Endothelial cell of umbilical vein (primary cell): ENCODE results near the gene SGCB. TPM values are rescaled to one million over a fixed set of nuclear protein-coding genes. Genes with fewer than 3 reads are reported as not detected.

Experiments used
- BruUV-seq: library from RNA; stranded (reverse); fragments of 400-500 nt; replicated peaks from 2 replicates; lab custom pipeline; 2021; lab: Mats Ljungman, UMichigan
- CTCF ChIA-PET: fragments of 300-600, 350-600 bp; sonication (Branson Sonifier 250); formaldehyde crosslinking; loops from one replicate; lab custom pipeline; 2021; ENCODE audit warnings: antibody characterized with exemption, inconsistent platforms; lab: Charles Lee
- POLR2A ChIA-PET: fragments of 300-600, 350-600 bp; sonication (Branson Sonifier 250); formaldehyde crosslinking; loops from one replicate; lab custom pipeline; 2021; ENCODE audit warnings: antibody characterized with exemption, inconsistent platforms; lab: Charles Lee
- DNase-seq: peaks from one replicate; pipeline ENCODE4 v3.0.0-alpha.2; 2011; ENCODE audit warnings: low read depth, low spot score
- FAIRE-seq: peaks from 2 replicates; lab custom pipeline; 2011; peaks lifted over from hg19 to GRCh38; lab: Jason Lieb, UNC
- H2AFZ ChIP-seq: 2 replicates; pipeline ENCODE4 v1.6.0; 2012; ENCODE audit warnings: low read depth, low read length, control low read depth, inconsistent platforms
- H3K27ac ChIP-seq: 2 replicates; pipeline ENCODE4 v1.5.1; 2011; ENCODE audit warnings: low read depth, mild to moderate bottlenecking, control low read depth, low read length, moderate library complexity; ENCODE audit not compliant: insufficient read depth
- H3K27me3 ChIP-seq, 2 experiments: 2 replicates each; pipeline versions ENCODE4 v1.6.0 to v1.6.1; 2011; ENCODE audit warnings: low read length in 2 of 2, mixed read lengths in 1 of 2; ENCODE audit not compliant: control insufficient read depth in 2 of 2, insufficient read depth in 2 of 2
- H3K36me3 ChIP-seq, 2 experiments: 2 replicates in 1 of 2; 3 replicates in 1 of 2; pipeline ENCODE4 v1.5.1; 2011; ENCODE audit warnings: low read length in 2 of 2, mild to moderate bottlenecking in 1 of 2, moderate library complexity in 1 of 2; ENCODE audit not compliant: control insufficient read depth in 2 of 2, insufficient read depth in 2 of 2; ENCODE audit errors: extremely low read depth in 1 of 2
- H3K4me1 ChIP-seq: 3 replicates; pipeline ENCODE4 v1.5.1; 2011; ENCODE audit warnings: mild to moderate bottlenecking, low read length; ENCODE audit not compliant: control insufficient read depth, insufficient read depth; ENCODE audit errors: extremely low read depth
- H3K4me2 ChIP-seq: 2 replicates; pipeline ENCODE4 v1.6.1; 2011; ENCODE audit warnings: low read length, control low read depth, mixed read lengths; ENCODE audit not compliant: insufficient read depth
- H3K4me3 ChIP-seq, 3 experiments: fragments of 200-600 bp in 1 of 3; sonication (generic), shearing (Covaris generic) in 1 of 3; replicated peaks in 1 of 3; 2 replicates each; pipeline ENCODE4 v1.5.1; 2011 to 2016; ENCODE audit warnings: control low read depth in 3 of 3, low read length in 3 of 3, mild to moderate bottlenecking in 2 of 3, inconsistent platforms in 1 of 3, low read depth in 1 of 3, moderate library complexity in 1 of 3; ENCODE audit not compliant: insufficient read depth in 1 of 3
- H3K79me2 ChIP-seq: 2 replicates; pipeline ENCODE4 v1.6.0; 2012; ENCODE audit warnings: low read length, inconsistent platforms; ENCODE audit not compliant: control insufficient read depth, insufficient read depth
- H3K9ac ChIP-seq: replicated peaks from 2 replicates; pipeline ENCODE3; 2011; ENCODE audit warnings: low read length, control low read depth; ENCODE audit not compliant: insufficient read depth; ENCODE audit errors: extremely low read depth
- H3K9me1 ChIP-seq: replicated peaks from 3 replicates; pipeline ENCODE4 v1.6.0; 2011; ENCODE audit warnings: mild to moderate bottlenecking, low read length; ENCODE audit not compliant: control insufficient read depth, insufficient read depth; ENCODE audit errors: extremely low read depth
- H3K9me3 ChIP-seq: replicated peaks from 2 replicates; pipeline ENCODE4 v1.5.1; 2012; ENCODE audit warnings: low read length, inconsistent platforms; ENCODE audit not compliant: control insufficient read depth, insufficient read depth
- H4K20me1 ChIP-seq: replicated peaks from 2 replicates; pipeline ENCODE3; 2011; ENCODE audit warnings: mild to moderate bottlenecking, low read length; ENCODE audit not compliant: control insufficient read depth, insufficient read depth; ENCODE audit errors: extremely low read depth
- EZH2 ChIP-seq: IDR thresholded peaks from 2 replicates; pipeline ENCODE4 v1.6.1; 2012; ENCODE audit warnings: borderline replicate concordance, low read depth, mild to moderate bottlenecking, moderate library complexity, low read length, inconsistent platforms; ENCODE audit not compliant: severe bottlenecking
- FOS ChIP-seq: IDR thresholded peaks from 2 replicates; pipeline ENCODE4 v1.6.1; 2011; ENCODE audit warnings: mild to moderate bottlenecking, low read length, moderate library complexity, borderline replicate concordance; ENCODE audit not compliant: insufficient read depth
- GATA2 ChIP-seq: IDR thresholded peaks from 2 replicates; pipeline ENCODE4 v1.7.0; 2011; ENCODE audit warnings: low read depth, mild to moderate bottlenecking, moderate library complexity, mixed read lengths, low read length; ENCODE audit not compliant: insufficient read length, insufficient read depth
- JUN ChIP-seq: IDR thresholded peaks from 2 replicates; pipeline ENCODE4 v1.6.1; 2011; ENCODE audit warnings: borderline replicate concordance, low read depth; ENCODE audit not compliant: insufficient read length, insufficient read depth
- MYC ChIP-seq: IDR thresholded peaks from one replicate; pipeline ENCODE4 v1.6.1; 2011; ENCODE audit warnings: mild to moderate bottlenecking, low read depth, low read length
- POLR2A ChIP-seq: IDR thresholded peaks from 2 replicates; pipeline ENCODE4 v1.6.1; 2012; ENCODE audit warnings: low read depth, mild to moderate bottlenecking, control low read depth, low read length
- POLR2AphosphoS5 ChIP-seq: IDR thresholded peaks from 2 replicates; pipeline ENCODE4 v1.6.1; 2012; ENCODE audit warnings: low read depth, mild to moderate bottlenecking, control low read depth, low read length, moderate library complexity; ENCODE audit not compliant: insufficient read depth
- dilution Hi-C: fragments of 300-500 bp; cut with MboI; formaldehyde crosslinking; loops from one replicate; pipeline ENCODE4 v1.15.0; 2019; ENCODE audit warnings: low sequenced_read_pairs; ENCODE audit not compliant: extremely low pct_ligation_motif_present
- intact Hi-C: fragments of 100-400 bp; cut with micrococcal nuclease; formaldehyde crosslinking; loops from one replicate; pipeline ENCODE4 v1.10.0; 2022
- polyA plus RNA-seq, 4 experiments: library from polyadenylated mRNA; depleted of rRNA in 3 of 4; stranded (reverse) in 3 of 4; unstranded in 1 of 4; fragments of >200 nt; gene quantifications; 2 replicates each; pipeline versions ENCODE4 v1.2.1 to v1.2.3, GENCODE V29; 2011 to 2012; ENCODE audit warnings: missing spikeins in 1 of 4
- total RNA-seq: library from RNA; stranded (reverse); gene quantifications from 2 replicates; pipeline ENCODE4 v1.2.3, GENCODE V29; 2021
- TF ChIP-seq, protein P1 (sequence below), 2 donors: IDR thresholded peaks; 1 replicate in 1 of 2; 2 replicates in 1 of 2; pipeline ENCODE4 v1.5.1; 2011; ENCODE audit warnings: low read length in 2 of 2, mild to moderate bottlenecking in 2 of 2, moderate library complexity in 2 of 2, control low read depth in 1 of 2, inconsistent platforms in 1 of 2, low read depth in 1 of 2; ENCODE audit not compliant: insufficient read depth in 1 of 2; ENCODE audit errors: extremely low read depth in 1 of 2
- TF ChIP-seq, protein P2 (sequence below): IDR thresholded peaks from 2 replicates; pipeline ENCODE4 v1.6.1; 2011; ENCODE audit not compliant: insufficient read depth, insufficient read length

The SGCB gene
- total and polyA plus RNA-seq, 2 donors (not counting 3 experiments of a cell fraction or from before 2014, with no cell fraction given), result 13.7 to 54.0 TPM

- BruUV-seq, result no TSS peak
- H3K4me1 ChIP-seq, result peaks cover 7% of the 10 kb centered on the region
- no peak overlapping the region for H2AFZ ChIP-seq
- intact Hi-C loops (no loop called here), dilution Hi-C loops (no loop called here)
- ChIA-PET POLR2A (no interaction called here), CTCF (no interaction called here)
- H3K79me2 ChIP-seq, result no peaks in the 10 kb centered on the region
- no peaks in the 10 kb centered on the region for H3K9me1 ChIP-seq
- H3K27ac ChIP-seq, result no peak overlapping the region
- H3K4me3 ChIP-seq, result no peak overlapping the region
- H4K20me1 ChIP-seq, result no peaks in the 10 kb centered on the region
- FAIRE-seq, result no peak
- no peaks in the 10 kb centered on the region for H3K36me3 ChIP-seq
- no peak overlapping the region for H3K9ac ChIP-seq
- TF ChIP-seq FOS (no peak), MYC (no peak), POLR2A (no peak), GATA2 (no peak), EZH2 (no peak), POLR2AphosphoS5 (no peak), JUN (no peak)
- TF ChIP-seq, protein P1, sequence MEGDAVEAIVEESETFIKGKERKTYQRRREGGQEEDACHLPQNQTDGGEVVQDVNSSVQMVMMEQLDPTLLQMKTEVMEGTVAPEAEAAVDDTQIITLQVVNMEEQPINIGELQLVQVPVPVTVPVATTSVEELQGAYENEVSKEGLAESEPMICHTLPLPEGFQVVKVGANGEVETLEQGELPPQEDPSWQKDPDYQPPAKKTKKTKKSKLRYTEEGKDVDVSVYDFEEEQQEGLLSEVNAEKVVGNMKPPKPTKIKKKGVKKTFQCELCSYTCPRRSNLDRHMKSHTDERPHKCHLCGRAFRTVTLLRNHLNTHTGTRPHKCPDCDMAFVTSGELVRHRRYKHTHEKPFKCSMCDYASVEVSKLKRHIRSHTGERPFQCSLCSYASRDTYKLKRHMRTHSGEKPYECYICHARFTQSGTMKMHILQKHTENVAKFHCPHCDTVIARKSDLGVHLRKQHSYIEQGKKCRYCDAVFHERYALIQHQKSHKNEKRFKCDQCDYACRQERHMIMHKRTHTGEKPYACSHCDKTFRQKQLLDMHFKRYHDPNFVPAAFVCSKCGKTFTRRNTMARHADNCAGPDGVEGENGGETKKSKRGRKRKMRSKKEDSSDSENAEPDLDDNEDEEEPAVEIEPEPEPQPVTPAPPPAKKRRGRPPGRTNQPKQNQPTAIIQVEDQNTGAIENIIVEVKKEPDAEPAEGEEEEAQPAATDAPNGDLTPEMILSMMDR (IDR thresholded peaks at IDR 0.05; ENCODE audit: extremely low read depth in 1 of 2, insufficient read depth in 1 of 2, low read depth in 1 of 2, low read length in 2 of 2), result no peak
- TF ChIP-seq, protein P2, sequence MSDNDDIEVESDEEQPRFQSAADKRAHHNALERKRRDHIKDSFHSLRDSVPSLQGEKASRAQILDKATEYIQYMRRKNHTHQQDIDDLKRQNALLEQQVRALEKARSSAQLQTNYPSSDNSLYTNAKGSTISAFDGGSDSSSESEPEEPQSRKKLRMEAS, result no peak
- no peaks in the 10 kb centered on the region for H3K9me3 ChIP-seq
- H3K4me2 ChIP-seq, result no peak overlapping the region
- DNase-seq, result no peak
- no peaks in the 10 kb centered on the region for H3K27me3 ChIP-seq
Observed at GRCh38 chr4:52010986-52011385, 27.1 kb downstream of the SGCB start.
